Measurements from ENCODE around the gene PDSS1. TPM values are rescaled to one million over a fixed set of nuclear protein-coding genes. Genes with fewer than 3 reads are reported as not detected.

PDSS1 gene
- total and polyA plus RNA-seq, 5 donors, result 2.8 to 7.4 (median 4.9) TPM

GRCh38 chr10:26739071-26739631 lies 41.6 kb downstream of the PDSS1 start:
- H3K9me3 ChIP-seq (ENCODE audit: control insufficient read depth, low read length), result no peaks in the 10 kb centered on the region
- H3K27me3 ChIP-seq (ENCODE audit: control insufficient read depth, insufficient read depth), result no peaks in the 10 kb centered on the region
- no peak overlapping the region for H3K27ac ChIP-seq (ENCODE audit: low read length)
- 77% methylated on average over 6 of the region's 6 CpGs for WGBS
- no peaks in the 10 kb centered on the region for H3K4me1 ChIP-seq (ENCODE audit: control insufficient read depth, insufficient read depth, low read length)
- ATAC-seq (no peak), DNase-seq (no peak)
- intact Hi-C loops (cut with DNase I), result loop anchor here in 1 of 4 donors (10.0 kb wide), 1 partner anchor 126 kb away; the partner anchor contains the start of gene ABI1
- H3K4me3 ChIP-seq (ENCODE audit: low read length), result no peak overlapping the region

GRCh38 chr10:26741368-26741767 lies 43.9 kb downstream of the PDSS1 start:
- ATAC-seq, result no peak
- no peaks in the 10 kb centered on the region for H3K9me3 ChIP-seq (ENCODE audit: control insufficient read depth, low read length)
- H3K4me3 ChIP-seq (ENCODE audit: low read length), result no peak overlapping the region
- H3K4me1 ChIP-seq (ENCODE audit: control insufficient read depth, insufficient read depth, low read length), result no peaks in the 10 kb centered on the region
- H3K27ac ChIP-seq (ENCODE audit: low read length), result no peak overlapping the region
- intact Hi-C loops (cut with DNase I), result no loop called here
- DNase-seq, result no peak
- no peaks in the 10 kb centered on the region for H3K27me3 ChIP-seq (ENCODE audit: control insufficient read depth, insufficient read depth)
- over 99% methylated on average over 4 of the region's 4 CpGs for WGBS

- no peak for DNase-seq
- H3K4me3 ChIP-seq (ENCODE audit: low read length), result no peak overlapping the region
- intact Hi-C loops (cut with DNase I), result no loop called here
- H3K9me3 ChIP-seq (ENCODE audit: control insufficient read depth, low read length), result no peaks in the 10 kb centered on the region
- no peaks in the 10 kb centered on the region for H3K4me1 ChIP-seq (ENCODE audit: control insufficient read depth, insufficient read depth, low read length)
- H3K27me3 ChIP-seq (ENCODE audit: control insufficient read depth, insufficient read depth), result no peaks in the 10 kb centered on the region
- 91% methylated on average over 2 of the region's 2 CpGs for WGBS
- H3K27ac ChIP-seq (ENCODE audit: low read length), result no peak overlapping the region
- no peak for ATAC-seq
These were observed 45.6 kb downstream of the PDSS1 start for GRCh38 chr10:26743091-26743490.

GRCh38 chr10:26743841-26744240 lies 46.3 kb downstream of the PDSS1 start:
- Histone ChIP-seq H3K9me3 (ENCODE audit: control insufficient read depth, low read length) (no peaks in the 10 kb centered on the region), H3K4me3 (ENCODE audit: low read length) (no peak overlapping the region), H3K4me1 (ENCODE audit: control insufficient read depth, insufficient read depth, low read length) (no peaks in the 10 kb centered on the region), H3K27ac (ENCODE audit: low read length) (no peak overlapping the region), H3K27me3 (ENCODE audit: control insufficient read depth, insufficient read depth) (no peaks in the 10 kb centered on the region)
- ATAC-seq, result no peak
- DNase-seq, result no peak
- 73% methylated on average over 1 of the region's 1 CpG for WGBS
- intact Hi-C loops (cut with DNase I), result no loop called here

- Histone ChIP-seq H3K27ac (ENCODE audit: low read length) (no peak overlapping the region), H3K4me3 (ENCODE audit: low read length) (no peak overlapping the region), H3K27me3 (ENCODE audit: control insufficient read depth, insufficient read depth) (no peaks in the 10 kb centered on the region), H3K4me1 (ENCODE audit: control insufficient read depth, insufficient read depth, low read length) (no peaks in the 10 kb centered on the region), H3K9me3 (ENCODE audit: control insufficient read depth, low read length) (no peaks in the 10 kb centered on the region)
- intact Hi-C loops (cut with DNase I), result no loop called here
- DNase-seq (no peak), ATAC-seq (no peak)
- 87% methylated on average over 5 of the region's 5 CpGs for WGBS
These were observed 48.6 kb downstream of the PDSS1 start for GRCh38 chr10:26746061-26746460.

GRCh38 chr10:26755443-26755903 lies 58.0 kb downstream of the PDSS1 start:
- no peak overlapping the region for H3K27ac ChIP-seq (ENCODE audit: low read length)
- intact Hi-C loops (cut with DNase I), result no loop called here
- no peak for ATAC-seq
- H3K9me3 ChIP-seq (ENCODE audit: control insufficient read depth, low read length), result no peaks in the 10 kb centered on the region
- H3K4me3 ChIP-seq (ENCODE audit: low read length), result no peak overlapping the region
- peaks cover 2% of the 10 kb centered on the region for H3K4me1 ChIP-seq (ENCODE audit: control insufficient read depth, insufficient read depth, low read length)
- no peaks in the 10 kb centered on the region for H3K27me3 ChIP-seq (ENCODE audit: control insufficient read depth, insufficient read depth)
- WGBS, result 76% methylated on average over 4 of the region's 4 CpGs
- no peak for DNase-seq

- 80% methylated on average over 4 of the region's 4 CpGs for WGBS
- Histone ChIP-seq H3K9me3 (ENCODE audit: control insufficient read depth, low read length) (no peaks in the 10 kb centered on the region), H3K4me3 (ENCODE audit: low read length) (no peak overlapping the region), H3K27ac (ENCODE audit: low read length) (no peak overlapping the region), H3K27me3 (ENCODE audit: control insufficient read depth, insufficient read depth) (no peaks in the 10 kb centered on the region), H3K4me1 (ENCODE audit: control insufficient read depth, insufficient read depth, low read length) (peaks cover 2% of the 10 kb centered on the region)
- intact Hi-C loops (cut with DNase I), result no loop called here
- no peak for ATAC-seq
- no peak for DNase-seq
These were observed 61.5 kb downstream of the PDSS1 start for GRCh38 chr10:26759008-26759407.

- Histone ChIP-seq H3K27me3 (ENCODE audit: control insufficient read depth, insufficient read depth) (no peaks in the 10 kb centered on the region), H3K4me1 (ENCODE audit: control insufficient read depth, insufficient read depth, low read length) (no peaks in the 10 kb centered on the region), H3K4me3 (ENCODE audit: low read length) (no peak overlapping the region), H3K27ac (ENCODE audit: low read length) (no peak overlapping the region), H3K9me3 (ENCODE audit: control insufficient read depth, low read length) (no peaks in the 10 kb centered on the region)
- 91% methylated on average over 2 of the region's 2 CpGs for WGBS
- DNase-seq (no peak), ATAC-seq (no peak)
- intact Hi-C loops (cut with DNase I), result no loop called here
These were observed 68.0 kb downstream of the PDSS1 start for GRCh38 chr10:26765549-26765948.

GRCh38 chr10:26770069-26770468 lies 72.6 kb downstream of the PDSS1 start:
- 98% methylated on average over 4 of the region's 4 CpGs for WGBS
- H3K4me1 ChIP-seq (ENCODE audit: control insufficient read depth, insufficient read depth, low read length), result no peaks in the 10 kb centered on the region
- no peaks in the 10 kb centered on the region for H3K9me3 ChIP-seq (ENCODE audit: control insufficient read depth, low read length)
- no peaks in the 10 kb centered on the region for H3K27me3 ChIP-seq (ENCODE audit: control insufficient read depth, insufficient read depth)
- no peak overlapping the region for H3K27ac ChIP-seq (ENCODE audit: low read length)
- ATAC-seq (no peak), DNase-seq (no peak)
- intact Hi-C loops (cut with DNase I), result no loop called here
- H3K4me3 ChIP-seq (ENCODE audit: low read length), result no peak overlapping the region

- 93% methylated on average over 2 of the region's 2 CpGs for WGBS
- Histone ChIP-seq H3K9me3 (ENCODE audit: control insufficient read depth, low read length) (no peaks in the 10 kb centered on the region), H3K27ac (ENCODE audit: low read length) (no peak overlapping the region), H3K4me1 (ENCODE audit: control insufficient read depth, insufficient read depth, low read length) (no peaks in the 10 kb centered on the region), H3K27me3 (ENCODE audit: control insufficient read depth, insufficient read depth) (no peaks in the 10 kb centered on the region), H3K4me3 (ENCODE audit: low read length) (no peak overlapping the region)
- ATAC-seq (no peak), DNase-seq (no peak)
- intact Hi-C loops (cut with DNase I), result no loop called here
These were observed 76.1 kb downstream of the PDSS1 start for GRCh38 chr10:26773633-26774032.

GRCh38 chr10:26776258-26776657 lies 78.8 kb downstream of the PDSS1 start:
- 99% methylated on average over 1 of the region's 1 CpG for whole genome bisulfite sequencing
- DNase-seq (no peak), ATAC-seq (no peak)
- intact Hi-C loops (cut with DNase I), result no loop called here
- H3K4me1 ChIP-seq (ENCODE audit: control insufficient read depth, insufficient read depth, low read length), result peaks cover 6% of the 10 kb centered on the region
- H3K4me3 ChIP-seq (ENCODE audit: low read length), result no peak overlapping the region
- H3K9me3 ChIP-seq (ENCODE audit: control insufficient read depth, low read length), result no peaks in the 10 kb centered on the region
- no peaks in the 10 kb centered on the region for H3K27me3 ChIP-seq (ENCODE audit: control insufficient read depth, insufficient read depth)
- H3K27ac ChIP-seq (ENCODE audit: low read length), result no peak overlapping the region

GRCh38 chr10:26777686-26778085 lies 80.2 kb downstream of the PDSS1 start:
- WGBS, result 93% methylated on average over 2 of the region's 2 CpGs
- Histone ChIP-seq H3K27ac (ENCODE audit: low read length) (no peak overlapping the region), H3K4me1 (ENCODE audit: control insufficient read depth, insufficient read depth, low read length) (peaks cover 6% of the 10 kb centered on the region), H3K27me3 (ENCODE audit: control insufficient read depth, insufficient read depth) (no peaks in the 10 kb centered on the region), H3K4me3 (ENCODE audit: low read length) (no peak overlapping the region), H3K9me3 (ENCODE audit: control insufficient read depth, low read length) (no peaks in the 10 kb centered on the region)
- intact Hi-C loops (cut with DNase I), result no loop called here
- DNase-seq (no peak), ATAC-seq (no peak)
